ENCODE measurements around the gene P4HA2. TPM values are rescaled to one million over a fixed set of nuclear protein-coding genes. Genes with fewer than 3 reads are reported as not detected.

Gene P4HA2
- total and polyA plus RNA-seq, 2 of the 8 experiments (the other 6 are each of a cell fraction or from before 2014, with no cell fraction given): 7.4 to 9.3 TPM

DNA sequence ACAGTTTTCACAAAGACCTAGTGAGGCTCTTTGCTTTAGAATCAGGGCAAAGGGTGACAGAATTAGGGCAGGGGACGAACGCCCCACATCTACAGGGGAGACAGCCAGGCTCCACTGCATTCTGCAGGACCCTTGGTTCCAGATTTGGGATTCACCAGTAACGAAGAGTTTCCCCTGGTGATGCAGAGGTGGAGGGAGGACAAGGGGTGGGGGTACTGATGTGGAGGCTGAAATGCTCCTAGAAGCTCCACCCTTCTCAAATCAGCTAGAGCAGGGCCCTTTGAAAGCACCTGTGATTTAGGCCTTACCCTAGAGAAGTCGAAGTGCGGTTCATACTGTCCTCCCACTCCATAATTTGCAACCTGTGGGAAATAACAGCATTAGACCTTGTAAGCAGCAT lies 29.1 kb downstream of the P4HA2 start:
- Histone ChIP-seq H3K36me3 (ENCODE audit: control insufficient read depth in 2 of 4, insufficient read depth in 4 of 4, low read length in 3 of 4) (no peaks in the 10 kb centered on the region), H3K79me1 (ENCODE audit: low read depth, low read length) (no peaks in the 10 kb centered on the region), H3K23ac (ENCODE audit: insufficient read length) (no peak overlapping the region), H3K9ac (replicated peaks in 1 of 4; ENCODE audit: extremely low read depth in 1 of 4, low read depth in 3 of 4, low read length in 3 of 4) (no peak overlapping the region), H4K20me1 (replicated peaks in 1 of 2; ENCODE audit: control insufficient read depth in 1 of 2, insufficient read depth in 2 of 2, low read length in 2 of 2) (no peaks in the 10 kb centered on the region), H3K27me3 (replicated peaks in 1 of 4; ENCODE audit: control insufficient read depth in 3 of 4, extremely low read depth in 1 of 4, insufficient read depth in 3 of 4, low read length in 3 of 4) (no peaks in the 10 kb centered on the region), H2BK120ac (replicated peaks; ENCODE audit: low read depth, low read length) (no peak overlapping the region), H2BK15ac (ENCODE audit: low read length) (no peak overlapping the region), H3K79me2 (ENCODE audit: control insufficient read depth in 1 of 2, insufficient read depth in 2 of 2, low read length in 2 of 2) (no peaks in the 10 kb centered on the region), H2AFZ (ENCODE audit: low read length) (no peak overlapping the region), H3K14ac (ENCODE audit: insufficient read length) (no peak overlapping the region), H3K4me1 (replicated peaks in 1 of 4; ENCODE audit: control insufficient read depth in 3 of 4, insufficient read depth in 4 of 4, low read length in 3 of 4) (no peaks in the 10 kb centered on the region), H4K5ac (ENCODE audit: insufficient read length, low read depth, low read length) (no peak overlapping the region), H3K4me2 (ENCODE audit: insufficient read depth in 1 of 2, low read depth in 2 of 2, low read length in 2 of 2) (no peak overlapping the region), H3K18ac (ENCODE audit: extremely low read depth, low read length) (no peak overlapping the region), H3K27ac (ENCODE audit: low read depth, low read length) (no peak overlapping the region), H4K8ac (ENCODE audit: extremely low read depth, insufficient read depth, low read length) (no peak overlapping the region), H3K4me3 (ENCODE audit: extremely low read depth in 1 of 4, insufficient read depth in 2 of 4, low read depth in 3 of 4, low read length in 4 of 4) (no peak overlapping the region), H2BK20ac (ENCODE audit: low read length) (no peak overlapping the region), H3K56ac (replicated peaks; ENCODE audit: insufficient read length, low read depth, low read length) (no peak overlapping the region), H2AK5ac (ENCODE audit: low read depth, low read length) (no peak overlapping the region), H2BK12ac (ENCODE audit: low read depth, low read length) (no peak overlapping the region), H3K4ac (replicated peaks; ENCODE audit: insufficient read length, low read depth, low read length) (no peak overlapping the region), H3K23me2 (ENCODE audit: low read depth, low read length) (no peaks in the 10 kb centered on the region), H4K91ac (replicated peaks; ENCODE audit: insufficient read length, low read length) (no peak overlapping the region), H3K9me3 (ENCODE audit: insufficient read depth in 2 of 2, low read depth in 1 of 2, low read length in 1 of 2) (no peaks in the 10 kb centered on the region), H2BK5ac (ENCODE audit: low read depth, low read length) (no peak overlapping the region)
- ChIA-PET CTCF (ENCODE audit: partially characterized antibody) (interaction anchor here (7.4 kb wide), 1 partner anchor 9 kb away, joined by 46 read pairs; no protein-coding TSS in a partner anchor), POLR2A (ENCODE audit: partially characterized antibody) (no interaction called here)
- DNase-seq (ENCODE audit: low read depth in 1 of 2, low spot score in 2 of 2) (no peak), FAIRE-seq (no peak)
- 93% methylated on average over 5 of the region's 5 CpGs; no CpG with 5 or more reads in 1 of the 2 experiments for WGBS, 2 experiments (ENCODE audit: extremely low coverage in 1 of 2, insufficient coverage in 1 of 2, insufficient read length in 1 of 2, insufficient replicate concordance in 2 of 2, low coverage in 1 of 2, low lambda C conversion rate in 2 of 2, missing lambda C conversion rate in 1 of 2)
- TF ChIP-seq EGR1 (IDR thresholded peaks at IDR 0.05; ENCODE audit: borderline replicate concordance, low read depth, low read length): no peak
- no peak for TF ChIP-seq TAF1 (IDR thresholded peaks at IDR 0.05; ENCODE audit: low read depth, low read length)
- TF ChIP-seq SP2 (IDR thresholded peaks at IDR 0.05; ENCODE audit: low read length): no peak
- no peak for TF ChIP-seq ASH2L (IDR thresholded peaks at IDR 0.05; ENCODE audit: low read length)
- TF ChIP-seq RAD21 (IDR thresholded peaks at IDR 0.05 in 1 of 2, conservative IDR thresholded peaks at IDR 0.05 in 1 of 2; ENCODE audit: low read depth in 2 of 2, low read length in 2 of 2): no peak
- no peak for TF ChIP-seq JUND (IDR thresholded peaks at IDR 0.05; ENCODE audit: low read length)
- TF ChIP-seq CHD1 (IDR thresholded peaks at IDR 0.05; ENCODE audit: low read depth, low read length): no peak
- TF ChIP-seq, protein P1, sequence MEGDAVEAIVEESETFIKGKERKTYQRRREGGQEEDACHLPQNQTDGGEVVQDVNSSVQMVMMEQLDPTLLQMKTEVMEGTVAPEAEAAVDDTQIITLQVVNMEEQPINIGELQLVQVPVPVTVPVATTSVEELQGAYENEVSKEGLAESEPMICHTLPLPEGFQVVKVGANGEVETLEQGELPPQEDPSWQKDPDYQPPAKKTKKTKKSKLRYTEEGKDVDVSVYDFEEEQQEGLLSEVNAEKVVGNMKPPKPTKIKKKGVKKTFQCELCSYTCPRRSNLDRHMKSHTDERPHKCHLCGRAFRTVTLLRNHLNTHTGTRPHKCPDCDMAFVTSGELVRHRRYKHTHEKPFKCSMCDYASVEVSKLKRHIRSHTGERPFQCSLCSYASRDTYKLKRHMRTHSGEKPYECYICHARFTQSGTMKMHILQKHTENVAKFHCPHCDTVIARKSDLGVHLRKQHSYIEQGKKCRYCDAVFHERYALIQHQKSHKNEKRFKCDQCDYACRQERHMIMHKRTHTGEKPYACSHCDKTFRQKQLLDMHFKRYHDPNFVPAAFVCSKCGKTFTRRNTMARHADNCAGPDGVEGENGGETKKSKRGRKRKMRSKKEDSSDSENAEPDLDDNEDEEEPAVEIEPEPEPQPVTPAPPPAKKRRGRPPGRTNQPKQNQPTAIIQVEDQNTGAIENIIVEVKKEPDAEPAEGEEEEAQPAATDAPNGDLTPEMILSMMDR (IDR thresholded peaks at IDR 0.05; ENCODE audit: control extremely low read depth in 1 of 3, insufficient read depth in 1 of 3, low read depth in 1 of 3, low read length in 3 of 3): no peak
- TF ChIP-seq SIRT6 (IDR thresholded peaks at IDR 0.05; ENCODE audit: low read length): no peak
- TF ChIP-seq GABPA (IDR thresholded peaks at IDR 0.05; ENCODE audit: borderline replicate concordance, insufficient read depth, low read length): no peak
- no peak for TF ChIP-seq SAP30 (IDR thresholded peaks at IDR 0.05; ENCODE audit: insufficient read depth, insufficient replicate concordance, low read length)
- no peak for TF ChIP-seq EZH2 (IDR thresholded peaks at IDR 0.05; ENCODE audit: low read depth, low read length, severe bottlenecking)
- no peak for TF ChIP-seq YY1 (IDR thresholded peaks at IDR 0.05; ENCODE audit: low read depth, low read length)

All from H1 (cell line).